Measurements from ENCODE around the gene SLC44A5.
"Not testable (repeated sequence)": the region's sequence is repeated elsewhere in the genome, so short reads cannot be mapped to it uniquely, and the experiment has no call there.

The SLC44A5 gene

DNA sequence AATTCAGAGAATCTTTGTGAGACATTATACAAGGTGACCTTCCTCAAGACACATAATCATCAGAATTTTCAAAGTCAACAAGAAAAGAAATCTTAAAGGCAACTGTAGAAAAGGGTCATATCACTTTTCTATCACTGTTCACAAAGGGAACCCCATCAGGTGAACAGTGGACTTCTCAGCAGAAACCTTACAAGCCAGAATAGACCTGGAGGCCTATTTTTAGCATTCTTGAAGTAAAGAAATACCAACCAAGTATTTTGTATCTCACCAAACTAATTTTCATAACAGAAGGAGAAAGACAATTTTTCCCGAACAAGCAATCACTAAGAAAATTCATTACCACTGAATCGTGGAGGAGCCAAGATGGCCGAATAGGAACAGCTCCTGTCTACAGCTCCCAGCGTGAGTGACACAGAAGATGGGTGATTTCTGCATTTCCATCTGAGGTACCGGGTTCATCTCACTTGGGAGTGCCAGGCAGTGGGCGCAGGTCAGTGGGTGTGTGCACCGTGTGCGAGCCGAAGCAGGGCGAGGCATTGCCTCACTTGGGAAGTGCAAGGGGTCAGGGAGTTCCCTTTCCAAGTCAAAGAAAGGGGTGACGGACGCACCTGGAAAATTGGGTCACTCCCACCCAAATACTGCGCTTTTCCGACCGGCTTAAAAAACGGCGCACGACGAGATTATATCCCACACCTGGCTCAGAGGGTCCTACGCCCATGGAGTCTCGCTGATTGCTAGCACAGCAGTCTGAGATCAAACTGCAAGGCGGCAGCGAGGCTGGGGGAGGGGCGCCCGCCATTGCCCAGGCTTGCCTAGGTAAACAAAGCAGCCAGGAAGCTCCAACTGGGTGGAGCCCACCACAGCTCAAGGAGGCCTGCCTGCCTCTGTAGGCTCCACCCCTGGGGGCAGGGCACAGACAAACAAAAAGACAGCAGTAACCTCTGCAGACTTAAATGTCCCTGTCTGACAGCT, 235.2 kb downstream of the SLC44A5 start:
- DNase-seq (ENCODE audit: low read depth in 1 of 2, low spot score in 1 of 2), result not testable (repeated sequence)

DNA sequence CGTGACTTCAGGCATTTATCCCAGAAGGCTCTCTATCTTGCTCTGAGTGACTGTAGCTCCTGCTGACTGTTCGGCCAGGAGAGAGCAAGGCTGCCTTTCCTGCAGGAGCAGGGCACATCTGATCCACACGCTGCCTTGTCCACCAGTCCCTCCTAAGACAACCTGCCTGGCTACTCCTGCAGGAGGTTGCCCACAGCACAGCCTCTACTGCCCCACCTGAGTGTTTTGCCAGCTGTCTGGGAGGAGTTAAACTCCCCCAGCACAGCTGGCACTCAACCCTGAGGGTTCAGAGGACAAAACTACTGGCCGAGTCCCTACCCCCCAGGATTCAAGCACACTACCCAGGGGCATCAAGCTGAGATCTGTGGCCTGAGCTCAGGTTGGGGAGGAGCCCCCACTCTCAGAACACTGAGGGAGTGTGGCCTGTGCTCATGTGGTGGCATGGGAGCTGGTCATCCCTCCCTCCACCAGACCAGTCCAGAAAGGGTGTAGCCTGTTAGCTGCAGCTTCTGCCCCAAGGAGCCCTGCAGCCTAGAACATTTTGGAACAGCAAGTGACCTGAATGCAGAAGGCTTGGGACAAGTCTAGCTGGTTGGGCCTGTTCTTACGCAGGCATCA, 237.3 kb downstream of the SLC44A5 start:
- DNase-seq (ENCODE audit: low read depth in 1 of 2, low spot score in 1 of 2), result no peak

DNA sequence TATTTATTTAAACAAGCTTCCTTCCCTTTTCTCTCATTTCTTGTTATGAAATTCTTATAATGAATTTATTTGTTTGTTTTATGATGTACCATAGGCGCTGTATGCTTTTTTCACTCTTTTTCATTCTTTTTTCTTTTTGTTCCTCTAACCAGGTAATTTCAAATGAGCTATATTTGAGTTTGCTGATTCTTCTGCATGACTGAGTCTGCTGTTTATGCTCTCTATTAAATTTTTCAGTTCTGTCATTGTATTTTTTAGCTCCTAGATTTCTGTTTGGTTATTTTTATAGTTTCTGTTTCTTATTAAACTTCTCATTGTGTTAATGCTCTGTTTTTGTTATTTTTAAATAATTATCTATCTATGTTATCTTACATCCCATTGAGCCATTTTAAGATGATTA, 244.3 kb downstream of the SLC44A5 start:
- no peak for DNase-seq (ENCODE audit: low read depth in 1 of 2, low spot score in 1 of 2)

DNA sequence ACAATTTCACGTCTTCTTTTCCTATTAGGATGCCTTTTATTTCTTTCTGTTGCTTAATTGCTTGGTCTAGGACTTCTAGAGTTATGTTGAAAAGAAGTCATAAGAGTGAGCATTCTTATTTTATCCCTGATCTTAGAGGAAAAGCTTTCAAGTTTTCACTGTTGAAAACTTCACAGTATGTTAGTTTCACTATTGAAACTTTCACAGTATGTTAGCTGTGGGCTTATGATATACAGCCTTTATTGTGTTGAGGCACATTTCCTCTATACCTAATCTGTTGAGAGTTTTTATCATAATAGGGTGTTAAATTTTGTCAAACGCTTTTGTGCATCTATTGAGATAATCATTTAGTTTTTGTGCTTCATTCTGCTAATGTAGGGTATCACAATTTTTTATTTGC, 249.7 kb downstream of the SLC44A5 start:
- no peak for DNase-seq (ENCODE audit: low read depth in 1 of 2, low spot score in 1 of 2)

DNA sequence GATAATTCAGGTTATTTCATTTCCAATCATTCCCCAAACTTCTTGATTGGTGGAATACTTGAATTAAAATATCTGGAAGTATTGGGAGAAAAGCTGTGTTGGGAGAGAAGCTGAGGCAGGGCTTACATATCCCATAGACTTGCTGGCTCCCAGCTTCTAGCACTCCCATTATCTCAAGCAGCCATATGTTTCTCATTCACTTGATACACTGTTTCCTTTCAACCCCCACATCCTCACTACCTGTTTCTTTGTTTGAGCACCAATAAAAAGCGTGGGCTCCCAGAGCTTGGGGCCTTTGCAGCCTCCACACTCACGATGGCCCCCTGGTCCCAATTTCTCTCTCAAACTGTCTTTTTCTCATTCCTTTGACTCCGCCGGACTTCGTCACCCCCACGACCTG, 256.6 kb downstream of the SLC44A5 start:
- not testable (repeated sequence) for DNase-seq (ENCODE audit: low read depth in 1 of 2, low spot score in 1 of 2)

DNA sequence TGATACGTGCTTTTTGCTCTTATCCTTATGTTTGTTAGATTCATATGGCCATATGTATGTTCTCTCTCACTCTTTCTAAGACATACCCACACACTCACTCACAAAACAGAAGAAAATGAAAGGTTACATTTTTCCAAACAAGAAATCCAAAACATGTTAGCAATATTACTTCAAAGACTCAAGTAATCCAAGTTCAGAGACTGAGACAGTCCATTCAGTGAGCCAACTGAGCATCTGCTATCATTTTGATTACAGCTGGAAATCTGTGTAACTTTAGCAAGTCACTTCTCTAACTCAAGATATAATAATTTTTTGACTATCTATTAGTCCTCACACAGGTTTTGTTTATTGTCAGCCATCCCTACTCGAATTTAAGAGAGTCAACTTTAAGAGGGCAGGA, 257.9 kb downstream of the SLC44A5 start:
- no peak for DNase-seq (ENCODE audit: low read depth in 1 of 2, low spot score in 1 of 2)

DNA sequence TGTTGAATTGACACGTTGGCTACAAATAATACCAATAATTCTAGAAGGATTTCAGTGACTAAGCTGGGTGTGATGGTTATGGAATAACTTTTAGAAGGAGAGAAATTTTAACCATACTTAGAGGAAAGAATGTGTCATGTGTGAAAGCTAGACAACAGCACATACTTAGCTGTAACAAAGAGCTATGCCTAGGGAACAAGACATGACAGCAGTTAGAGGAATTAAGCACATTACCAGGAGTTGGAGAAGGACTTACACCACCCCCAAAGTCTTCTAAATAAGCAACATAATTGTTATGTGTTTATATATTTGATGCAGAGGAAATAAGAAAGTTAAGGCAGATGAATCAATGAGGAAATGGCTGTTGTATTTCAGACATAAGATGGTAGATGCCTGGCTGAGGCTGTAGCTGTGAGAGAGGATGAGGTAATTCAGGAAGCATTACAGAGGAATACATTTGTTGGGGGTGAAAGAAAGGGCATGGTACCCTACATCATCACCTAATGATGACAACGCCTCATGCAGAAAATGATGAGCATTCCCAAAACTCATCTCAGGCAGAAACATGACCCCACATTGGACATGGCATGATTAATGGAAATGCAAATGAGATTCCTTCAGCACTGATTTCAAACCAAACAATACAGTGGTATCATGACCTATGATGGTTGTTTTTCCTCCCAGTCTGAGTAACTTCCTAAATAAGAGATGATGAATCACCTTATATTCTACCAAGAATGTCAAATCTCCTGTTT, 265.2 kb downstream of the SLC44A5 start:
- DNase-seq (ENCODE audit: low read depth in 1 of 2, low spot score in 1 of 2), result no peak

DNA sequence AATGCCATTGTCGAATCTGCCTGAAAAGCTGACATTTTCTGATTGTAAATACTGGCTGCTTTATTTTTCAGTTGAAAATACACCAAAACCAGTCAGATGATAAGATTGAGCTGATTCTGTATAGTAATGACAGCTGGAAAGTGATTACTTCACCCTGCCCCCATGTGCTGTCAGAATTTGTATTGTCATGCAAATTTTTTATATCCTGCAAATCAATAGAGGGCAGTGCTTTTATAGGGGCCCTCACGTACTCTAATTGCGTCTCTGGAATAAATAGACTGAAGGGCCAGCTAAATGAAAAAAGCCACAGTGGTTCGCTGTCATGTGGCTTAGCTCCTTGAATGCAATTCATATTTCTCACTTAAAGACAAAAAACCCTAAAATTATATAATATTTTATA, 268.1 kb downstream of the SLC44A5 start:
- no peak for DNase-seq (ENCODE audit: low read depth in 1 of 2, low spot score in 1 of 2)

DNA sequence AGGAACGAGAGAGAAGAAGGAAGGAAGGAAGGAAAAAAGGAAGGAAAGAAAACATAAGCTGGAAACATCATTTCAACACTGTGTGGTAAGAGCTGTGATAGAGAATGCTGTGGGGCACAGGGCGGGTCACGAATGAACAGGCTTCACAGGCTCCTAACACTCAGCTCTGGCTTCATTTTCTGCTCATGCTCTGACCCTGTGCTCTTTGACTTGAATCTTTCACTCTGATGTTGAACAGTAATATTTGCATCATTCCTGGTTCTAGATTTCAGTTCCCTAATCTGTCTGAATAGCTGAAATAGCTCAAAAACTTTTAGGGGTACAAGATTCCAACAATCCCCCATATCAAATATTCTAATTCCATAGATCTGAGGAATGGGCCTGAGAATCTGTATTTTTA, 269.4 kb downstream of the SLC44A5 start:
- DNase-seq (ENCODE audit: low read depth in 1 of 2, low spot score in 1 of 2), result no peak

DNA sequence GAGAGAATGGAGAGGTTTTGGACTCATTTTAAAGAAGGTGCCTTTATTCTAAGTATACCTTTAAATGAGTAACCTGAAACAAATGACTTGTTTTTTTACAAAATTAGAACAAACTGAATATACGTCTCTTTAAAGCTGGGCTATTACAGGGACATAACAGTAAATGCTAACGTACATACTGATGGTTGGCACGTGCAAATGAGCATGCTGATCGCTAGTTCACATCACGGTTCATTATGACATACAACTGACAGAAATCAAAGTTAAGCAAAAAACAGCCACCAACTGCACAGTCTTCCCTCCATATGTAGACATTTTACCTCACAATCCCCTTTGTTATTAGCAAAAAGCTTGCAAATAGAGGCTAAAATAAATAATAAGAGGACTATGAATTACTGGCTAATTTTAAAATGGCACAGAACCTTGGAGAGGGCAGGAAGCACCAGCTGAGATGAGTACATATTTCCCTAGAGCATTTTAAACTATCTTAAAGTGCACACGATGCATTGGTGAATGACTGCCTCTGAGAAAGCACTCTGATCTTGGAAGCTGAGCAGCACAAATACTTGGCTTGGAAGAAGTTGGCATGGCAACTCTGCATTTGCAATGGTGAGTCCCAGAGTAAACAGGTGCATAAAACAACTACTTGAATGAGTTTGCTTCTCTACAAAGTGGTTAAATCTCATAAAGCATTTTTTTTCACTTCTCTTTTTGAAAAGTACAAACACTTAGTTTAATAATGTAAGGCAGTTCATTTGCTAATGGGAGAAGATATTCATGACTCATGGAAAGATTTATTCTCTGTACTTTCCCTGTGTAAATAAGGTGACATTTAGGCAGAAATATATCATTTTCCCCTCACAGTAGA, 272.1 kb downstream of the SLC44A5 start:
- no peak for DNase-seq (ENCODE audit: low read depth in 1 of 2, low spot score in 1 of 2)

DNA sequence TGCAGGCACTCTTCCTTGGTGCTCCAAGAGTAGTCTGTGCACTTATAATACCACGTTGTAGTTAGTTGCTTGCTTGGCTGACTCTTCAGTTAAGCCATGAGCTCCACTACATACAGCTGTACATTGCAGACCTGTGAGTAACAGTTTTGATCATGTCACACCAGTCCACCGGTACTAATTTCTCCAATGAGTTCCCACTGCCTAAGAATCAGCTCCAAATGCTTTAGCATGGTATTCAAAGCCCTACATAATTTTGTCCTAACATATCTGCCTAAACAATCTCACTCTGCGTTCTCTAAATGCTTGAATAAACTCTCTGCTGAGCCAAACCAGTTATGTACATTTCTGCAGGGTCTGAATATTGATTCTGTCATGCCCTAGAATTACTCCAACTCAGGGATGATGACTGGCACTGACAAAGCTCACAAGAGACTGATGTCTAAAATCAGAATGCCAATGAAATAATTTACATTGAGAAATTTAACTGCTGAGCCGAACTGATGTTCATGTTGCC, 276.0 kb downstream of the SLC44A5 start:
- DNase-seq (ENCODE audit: low read depth in 1 of 2, low spot score in 1 of 2), result no peak

DNA sequence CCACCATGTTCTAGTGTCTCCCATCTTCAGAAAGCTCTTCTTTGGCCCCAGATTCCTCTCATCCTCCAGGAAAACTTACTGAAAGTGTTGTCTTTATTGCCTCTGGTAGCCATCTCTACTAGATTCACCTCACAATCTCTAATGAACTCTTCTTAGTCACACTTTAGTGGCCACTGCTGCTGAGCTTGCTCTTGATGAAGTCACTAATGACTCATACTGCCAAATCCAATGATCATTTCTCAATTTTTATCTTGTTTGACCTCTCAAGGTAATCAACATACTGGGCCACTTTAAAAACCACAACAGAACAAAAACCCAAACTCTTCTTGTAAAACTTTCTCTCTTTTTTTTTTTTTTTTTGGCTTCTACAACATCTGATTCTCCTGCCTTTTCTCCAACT, 280.3 kb downstream of the SLC44A5 start:
- no peak for DNase-seq (ENCODE audit: low read depth in 1 of 2, low spot score in 1 of 2)

DNA sequence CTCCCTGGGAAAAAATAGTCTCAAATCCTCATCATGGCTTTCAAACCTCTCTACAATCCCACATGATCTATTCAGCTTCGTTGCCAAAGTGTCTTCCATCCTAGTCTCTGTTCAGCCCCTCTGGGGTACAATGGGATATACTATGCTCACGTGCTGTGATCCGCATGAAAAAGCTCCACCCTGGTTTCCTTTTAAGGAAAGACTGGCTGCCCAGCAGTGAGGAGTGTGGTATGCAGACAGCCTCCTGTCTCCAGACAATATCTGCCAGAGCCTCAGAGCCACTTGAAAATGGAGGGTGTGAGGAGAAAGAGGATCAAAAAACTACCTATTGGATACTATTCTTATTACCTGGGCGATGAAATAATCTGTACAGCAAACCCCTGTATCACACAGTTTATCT, 282.2 kb downstream of the SLC44A5 start:
- DNase-seq (ENCODE audit: low read depth in 1 of 2, low spot score in 1 of 2), result no peak

DNA sequence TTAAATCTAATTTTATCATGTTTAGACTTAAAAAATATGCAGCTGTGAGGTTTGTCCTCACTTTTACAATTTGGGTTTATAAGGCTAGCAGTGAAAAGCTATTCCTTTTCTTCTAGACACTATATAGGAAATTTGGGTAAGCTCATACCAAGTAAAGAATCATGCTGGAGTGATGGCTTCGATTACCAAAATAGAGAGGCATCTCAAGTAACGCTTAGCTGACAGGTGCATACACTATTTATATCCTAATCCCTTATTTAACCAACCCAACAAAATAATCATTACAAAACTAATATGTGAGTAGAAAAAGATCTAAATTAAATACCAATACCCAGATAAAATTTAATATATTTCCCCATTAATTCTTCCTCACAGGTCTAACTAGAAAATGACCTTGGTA, 283.5 kb downstream of the SLC44A5 start:
- DNase-seq (ENCODE audit: low read depth in 1 of 2, low spot score in 1 of 2), result no peak

DNA sequence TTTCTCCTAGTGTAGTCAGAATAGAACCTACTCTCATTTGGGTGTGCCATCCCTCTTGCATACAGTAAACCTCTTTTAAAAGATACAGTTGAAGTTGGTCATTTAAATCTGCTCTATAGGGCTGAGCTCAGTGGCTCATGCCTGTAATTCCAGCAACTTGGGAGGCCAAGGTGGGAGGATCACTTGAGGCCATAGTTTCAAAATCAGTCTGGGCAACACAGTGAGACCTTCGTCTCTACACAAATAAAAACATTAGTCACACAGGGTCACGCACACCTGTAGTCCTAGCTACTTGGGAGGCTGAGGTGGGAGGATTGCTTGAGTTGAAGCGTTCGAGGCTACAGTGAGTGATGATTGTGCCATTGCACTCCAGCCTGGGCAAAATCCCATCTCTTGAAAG, 292.9 kb downstream of the SLC44A5 start:
- no peak for DNase-seq (ENCODE audit: low read depth in 1 of 2, low spot score in 1 of 2)

DNA sequence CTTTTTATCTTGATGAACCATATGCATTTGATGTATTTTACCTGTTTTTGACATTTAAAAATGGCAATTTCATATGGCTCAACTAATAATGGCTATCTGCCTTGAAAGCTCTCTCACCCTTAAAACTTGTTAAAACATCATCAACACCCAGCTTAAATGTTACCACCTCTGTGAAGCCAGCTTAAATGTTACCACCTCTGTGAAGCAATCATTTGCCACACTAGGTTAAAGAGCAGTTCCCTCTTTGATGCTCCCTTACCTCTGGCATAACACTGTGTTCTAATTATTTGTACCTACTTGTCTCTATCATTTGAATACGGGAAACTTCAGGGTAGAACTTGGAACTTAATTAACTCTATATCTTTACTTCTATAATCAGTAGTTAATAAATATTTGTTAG, 294.7 kb downstream of the SLC44A5 start:
- no peak for DNase-seq (ENCODE audit: low read depth in 1 of 2, low spot score in 1 of 2)

DNA sequence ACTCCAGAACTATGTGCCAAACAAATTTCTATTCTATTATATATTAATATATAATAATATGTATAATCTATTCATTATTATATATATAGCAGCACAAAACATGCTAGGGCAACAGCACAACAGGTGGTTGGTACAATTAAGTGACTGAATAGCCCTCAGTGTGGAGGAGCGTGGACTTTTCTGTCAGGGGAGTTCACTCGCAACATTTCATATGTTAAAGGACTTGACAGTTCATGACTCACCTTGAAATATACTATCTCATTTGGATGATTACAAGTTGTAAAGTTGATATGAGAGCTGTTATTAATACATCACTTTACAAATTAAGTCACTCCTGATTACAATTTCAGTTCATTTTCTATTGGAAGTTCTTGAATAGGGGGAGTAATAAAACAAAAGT, 298.3 kb downstream of the SLC44A5 start:
- DNase-seq (ENCODE audit: low read depth in 1 of 2, low spot score in 1 of 2), result no peak

DNA sequence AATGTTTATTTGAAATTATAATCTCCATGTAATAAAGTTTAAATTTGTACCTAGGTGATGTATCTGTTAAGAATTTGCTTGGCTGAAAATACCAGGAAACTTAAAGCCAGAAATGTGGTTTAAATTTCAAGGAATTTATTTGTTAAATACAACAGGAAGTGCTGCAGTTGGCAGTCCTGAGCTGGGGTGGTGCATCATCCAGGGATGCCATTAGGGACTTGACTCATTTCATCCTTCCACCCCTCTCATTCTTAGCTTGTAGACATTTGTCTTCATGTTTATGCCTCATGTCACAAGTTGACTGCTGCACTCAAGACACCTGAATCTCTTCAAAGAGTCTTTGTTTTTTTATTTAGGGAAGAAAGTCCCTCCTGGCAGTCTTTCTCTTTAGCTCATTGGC, 300.8 kb downstream of the SLC44A5 start:
- no peak for DNase-seq (ENCODE audit: low read depth in 1 of 2, low spot score in 1 of 2)

DNA sequence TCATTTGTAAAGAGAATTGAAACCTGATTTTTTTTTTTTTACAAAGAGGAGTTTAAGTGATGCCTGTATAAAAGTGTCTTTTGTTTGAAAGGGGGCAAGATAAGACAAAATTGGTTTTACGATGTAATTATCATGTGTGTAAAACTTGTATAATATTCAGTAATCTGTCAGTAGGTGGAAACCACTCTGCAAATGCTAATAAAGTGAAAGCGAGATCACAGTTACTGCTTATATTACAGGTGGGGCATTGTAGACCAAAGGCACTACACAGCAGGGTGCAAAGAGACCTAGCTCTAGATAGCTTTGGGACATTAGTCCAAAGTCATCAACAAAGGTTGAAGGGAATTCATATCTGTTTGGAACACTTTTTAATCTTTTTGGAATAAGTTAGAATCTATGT, 302.5 kb downstream of the SLC44A5 start:
- DNase-seq (ENCODE audit: low read depth in 1 of 2, low spot score in 1 of 2), result no peak

DNA sequence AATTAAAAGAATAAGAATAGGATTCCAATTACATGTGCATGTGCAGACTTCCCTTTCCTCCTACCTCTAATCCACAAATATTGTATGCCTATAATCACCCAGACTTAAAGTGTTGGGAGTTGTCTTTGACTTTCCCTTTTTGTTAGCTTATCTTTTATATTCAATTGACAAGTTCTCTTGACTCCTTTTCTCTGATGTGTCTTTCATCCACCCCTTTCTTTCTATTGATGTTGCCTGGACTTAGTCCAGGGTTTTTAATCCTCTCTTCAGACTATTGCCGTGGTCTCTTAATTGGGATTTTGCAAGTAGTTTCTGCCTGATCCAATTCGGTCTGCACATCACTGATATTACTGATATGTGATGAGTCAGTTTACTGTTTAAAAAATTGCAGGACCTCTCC, 305.9 kb downstream of the SLC44A5 start:
- DNase-seq (ENCODE audit: low read depth in 1 of 2, low spot score in 1 of 2), result no peak

DNA sequence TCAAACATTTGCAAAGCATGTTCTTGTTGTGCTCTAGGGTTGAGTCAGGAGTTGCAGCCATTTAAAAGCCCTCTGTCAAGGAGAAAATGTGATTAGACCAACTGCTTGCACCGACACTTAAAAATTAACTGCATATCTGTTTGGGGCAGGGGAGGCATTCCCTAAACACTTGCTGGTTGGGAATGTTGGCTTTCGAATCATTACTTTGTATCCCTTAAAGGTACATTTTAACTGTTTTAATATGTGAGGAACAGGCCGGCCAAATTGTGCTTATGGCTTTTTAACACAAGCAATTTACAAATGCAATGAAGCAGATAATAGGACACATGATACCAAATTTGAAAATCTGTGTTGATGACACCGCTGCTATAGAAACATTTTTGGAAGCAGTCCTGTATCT, 317.6 kb downstream of the SLC44A5 start:
- no peak for DNase-seq (ENCODE audit: low read depth in 1 of 2, low spot score in 1 of 2)

Data from activated CD4-positive, alpha-beta T cell treated with anti-CD3 and anti-CD28 coated beads, Interleukin-2, amount 50 U/mL, for 24 hours (primary cell).